DOHH2 (cell line): ENCODE measurements around the gene YEATS2.

ENCODE experiments used
- H3F3A ChIP-seq: fragments of 200-600 bp; sonication (generic), shearing (Covaris generic); 2 replicates; pipeline ENCODE4 v1.6.0; 2016; ENCODE audit warnings: antibody characterized with exemption, mild to moderate bottlenecking; ENCODE audit not compliant: control insufficient read depth, insufficient read depth
- H3K27ac ChIP-seq: fragments of 200-600 bp; sonication (generic); 2 replicates; pipeline ENCODE4 v1.5.1; 2014; ENCODE audit warnings: low read depth, mild to moderate bottlenecking, low read length, moderate library complexity
- H3K27me3 ChIP-seq: fragments of 200-600 bp; sonication (generic); 2 replicates; pipeline ENCODE4 v1.6.1; 2014; ENCODE audit warnings: mild to moderate bottlenecking, low read length, mixed read lengths; ENCODE audit not compliant: control insufficient read depth
- H3K36me3 ChIP-seq: fragments of 200-600 bp; sonication (generic); 2 replicates; pipeline ENCODE4 v1.6.1; 2014; ENCODE audit warnings: mild to moderate bottlenecking, low read length, moderate library complexity, mixed read lengths; ENCODE audit not compliant: control insufficient read depth
- H3K4me1 ChIP-seq: fragments of 200-600 bp; sonication (generic); 2 replicates; pipeline ENCODE4 v1.6.1; 2014; ENCODE audit warnings: mild to moderate bottlenecking, low read length, mixed read lengths; ENCODE audit not compliant: control insufficient read depth
- H3K4me2 ChIP-seq: fragments of 200-600 bp; sonication (generic); 2 replicates; pipeline ENCODE4 v1.6.0; 2014; ENCODE audit warnings: mild to moderate bottlenecking, low read length, moderate library complexity
- H3K4me3 ChIP-seq: fragments of 200-600 bp; sonication (generic); 2 replicates; pipeline ENCODE4 v1.5.1; 2014; ENCODE audit warnings: mild to moderate bottlenecking, low read length, mixed read lengths
- H3K79me2 ChIP-seq: fragments of 200-600 bp; sonication (generic); 2 replicates; pipeline ENCODE4 v1.6.1; 2014; ENCODE audit warnings: mild to moderate bottlenecking, low read length, mixed read lengths; ENCODE audit not compliant: control insufficient read depth
- H3K9me2 ChIP-seq: fragments of 200-600 bp; sonication (generic); replicated peaks from 2 replicates; pipeline ENCODE4 v1.6.1; 2014; ENCODE audit warnings: mild to moderate bottlenecking, low read length, mixed read lengths; ENCODE audit not compliant: control insufficient read depth
- H3K9me3 ChIP-seq: fragments of 200-600 bp; sonication (generic); 2 replicates; pipeline ENCODE4 v1.6.1; 2014; ENCODE audit warnings: antibody characterized with exemption, low read length, mixed read lengths; ENCODE audit not compliant: control insufficient read depth, insufficient read depth
- H4K20me1 ChIP-seq: fragments of 200-600 bp; sonication (generic); 2 replicates; pipeline ENCODE4 v1.6.0; 2014; ENCODE audit warnings: low read depth, mild to moderate bottlenecking, antibody characterized with exemption, low read length, moderate library complexity; ENCODE audit not compliant: control insufficient read depth, insufficient read depth
- CTCF ChIP-seq: fragments of 200-600 bp; sonication (generic); IDR thresholded peaks from one replicate; pipeline ENCODE4 v1.5.1; 2014; ENCODE audit warnings: antibody characterized with exemption, mild to moderate bottlenecking, low read depth, low read length; ENCODE audit not compliant: poor library complexity, severe bottlenecking
- EZH2phosphoT487 ChIP-seq: fragments of 200-600 bp; sonication (generic); IDR thresholded peaks from 2 replicates; pipeline ENCODE4 v1.6.1; 2017; ENCODE audit warnings: borderline replicate concordance, mild to moderate bottlenecking, antibody characterized with exemption, low read length, moderate library complexity, mixed read lengths

YEATS2 gene

DNA sequence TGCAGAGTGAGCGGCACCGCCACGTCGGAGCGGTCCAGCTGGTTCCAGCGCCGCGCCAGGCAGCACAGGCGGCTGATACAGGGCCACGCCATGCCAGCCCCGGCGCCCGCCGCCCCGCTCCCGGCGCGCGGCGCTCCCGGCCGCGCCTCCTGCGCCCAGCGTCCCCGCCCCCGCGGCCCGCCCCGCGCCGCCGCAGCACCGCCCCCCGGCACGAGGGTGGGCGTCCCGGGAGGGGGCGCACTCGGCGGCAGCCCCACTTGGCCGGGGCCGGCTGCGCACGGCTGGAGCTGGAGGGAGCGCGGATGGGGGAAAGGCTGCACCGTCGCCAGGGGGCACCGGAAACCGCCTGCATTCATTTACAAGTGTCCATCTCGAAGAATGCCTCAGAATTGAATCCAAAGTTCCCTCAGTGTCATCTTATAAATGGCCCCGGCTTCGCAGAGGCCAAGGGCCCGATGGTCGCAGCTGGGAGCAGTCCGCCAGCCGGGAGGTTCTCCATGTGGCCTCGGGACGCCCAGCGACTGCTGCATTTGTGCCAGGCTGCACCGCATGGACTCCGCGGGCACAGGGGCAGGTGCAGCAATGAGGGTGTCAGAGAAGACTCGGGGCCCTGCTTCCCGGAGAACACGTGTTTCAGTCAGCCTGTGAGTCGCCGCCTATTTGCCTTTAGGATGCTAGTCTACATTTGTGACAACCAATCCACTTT, 128.0 kb downstream of the YEATS2 start, which contains the start of gene MAP6D1:
MAP6D1 (minus strand) TSS at position 122 of the 706 bp plus-strand sequence; CDS start at position 92, 30 bp downstream.
- H3K36me3 ChIP-seq: no peaks in the 10 kb centered on the region
- peaks cover 11% of the 10 kb centered on the region for H3K4me1 ChIP-seq
- peaks cover 9% of the 10 kb centered on the region; the same call in 1 of the 2 replicates for H3F3A ChIP-seq
- H3K27me3 ChIP-seq: peaks cover 9% of the 10 kb centered on the region; the same call in 1 of the 2 replicates
- peak within 1 kb of the TSS; percentile 82 for H3K4me2 ChIP-seq
- peak; percentile 59 for TF ChIP-seq CTCF
- no peak for TF ChIP-seq EZH2phosphoT487
- no peaks in the 10 kb centered on the region for H4K20me1 ChIP-seq
- peak within 1 kb of the TSS; percentile 70 for H3K4me3 ChIP-seq
- no peaks in the 10 kb centered on the region for H3K9me3 ChIP-seq
- H3K9me2 ChIP-seq: no peaks in the 10 kb centered on the region
- H3K79me2 ChIP-seq: no peaks in the 10 kb centered on the region
- H3K27ac ChIP-seq: no peak within 1 kb of the TSS

DNA sequence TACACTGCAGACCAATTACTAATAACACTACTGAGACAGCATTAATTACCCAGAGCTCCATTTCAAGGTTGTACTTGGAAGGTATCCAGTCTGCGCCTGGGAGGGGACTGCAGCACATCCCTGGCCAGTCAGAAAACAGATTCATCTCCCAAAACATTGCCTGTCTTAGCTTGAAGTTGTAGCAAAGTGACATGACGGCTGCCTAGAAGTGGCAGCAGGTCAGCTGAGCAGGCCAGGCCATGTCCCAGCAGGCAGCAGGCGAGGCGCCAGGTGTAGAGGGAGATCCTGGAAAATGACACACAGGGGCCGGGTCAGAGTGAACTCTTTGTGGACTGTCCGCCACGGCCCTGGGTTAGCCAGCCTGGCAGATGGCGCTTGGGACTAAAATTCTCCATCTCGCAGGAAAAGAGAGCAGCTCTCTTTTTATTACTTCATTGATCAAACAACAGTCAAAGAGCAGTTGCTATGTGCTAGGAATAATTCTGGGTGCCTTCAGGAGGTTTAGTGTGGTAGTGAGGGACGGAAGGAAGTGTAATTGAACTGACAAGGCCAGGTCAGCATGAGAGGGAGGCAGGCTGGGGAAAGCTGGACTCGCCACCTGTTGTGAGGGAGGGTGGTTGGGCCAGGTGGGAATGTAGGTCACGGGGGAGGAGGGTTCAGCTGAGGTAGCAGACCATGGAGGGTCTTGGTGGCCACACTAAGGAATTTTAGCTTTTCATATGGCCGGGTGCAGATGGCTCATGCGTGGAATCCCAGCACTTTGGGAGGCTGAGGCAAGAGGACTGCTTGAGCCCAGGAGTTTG, 129.1 kb downstream of the YEATS2 start:
- Histone ChIP-seq H3F3A (peaks cover 9% of the 10 kb centered on the region; the same call in 1 of the 2 replicates), H3K4me1 (peaks cover 11% of the 10 kb centered on the region), H3K9me2 (no peaks in the 10 kb centered on the region), H3K4me3 (no peak overlapping the region), H4K20me1 (no peaks in the 10 kb centered on the region), H3K36me3 (no peaks in the 10 kb centered on the region), H3K27ac (no peak overlapping the region), H3K4me2 (no peak overlapping the region), H3K9me3 (no peaks in the 10 kb centered on the region), H3K27me3 (peaks cover 9% of the 10 kb centered on the region; the same call in 1 of the 2 replicates), H3K79me2 (no peaks in the 10 kb centered on the region)
- TF ChIP-seq CTCF: no peak
- no peak for TF ChIP-seq EZH2phosphoT487

GRCh38 chr3:183827809-183828537, 130.4 kb downstream of the YEATS2 start:
- no peaks in the 10 kb centered on the region for H3K9me3 ChIP-seq
- H3K27ac ChIP-seq: no peak overlapping the region
- peaks cover 9% of the 10 kb centered on the region; the same call in 1 of the 2 replicates for H3K27me3 ChIP-seq
- no peaks in the 10 kb centered on the region for H4K20me1 ChIP-seq
- peaks cover 9% of the 10 kb centered on the region; the same call in 1 of the 2 replicates for H3F3A ChIP-seq
- H3K4me3 ChIP-seq: no peak overlapping the region
- no peak overlapping the region for H3K4me2 ChIP-seq
- H3K9me2 ChIP-seq: no peaks in the 10 kb centered on the region
- H3K79me2 ChIP-seq: no peaks in the 10 kb centered on the region
- H3K4me1 ChIP-seq: peaks cover 11% of the 10 kb centered on the region
- H3K36me3 ChIP-seq: peaks cover 5% of the 10 kb centered on the region
- TF ChIP-seq CTCF (no peak), EZH2phosphoT487 (no peak)
